DOHH2 (cell line): ENCODE results near the gene NOP56.

Experiments
- H3F3A ChIP-seq: fragments of 200-600 bp; sonication (generic), shearing (Covaris generic); 2 replicates; pipeline ENCODE4 v1.6.0; 2016; ENCODE audit warnings: antibody characterized with exemption, mild to moderate bottlenecking; ENCODE audit not compliant: control insufficient read depth, insufficient read depth
- H3K27ac ChIP-seq: fragments of 200-600 bp; sonication (generic); 2 replicates; pipeline ENCODE4 v1.5.1; 2014; ENCODE audit warnings: low read depth, mild to moderate bottlenecking, low read length, moderate library complexity
- H3K27me3 ChIP-seq: fragments of 200-600 bp; sonication (generic); 2 replicates; pipeline ENCODE4 v1.6.1; 2014; ENCODE audit warnings: mild to moderate bottlenecking, low read length, mixed read lengths; ENCODE audit not compliant: control insufficient read depth
- H3K36me3 ChIP-seq: fragments of 200-600 bp; sonication (generic); 2 replicates; pipeline ENCODE4 v1.6.1; 2014; ENCODE audit warnings: mild to moderate bottlenecking, low read length, moderate library complexity, mixed read lengths; ENCODE audit not compliant: control insufficient read depth
- H3K4me1 ChIP-seq: fragments of 200-600 bp; sonication (generic); 2 replicates; pipeline ENCODE4 v1.6.1; 2014; ENCODE audit warnings: mild to moderate bottlenecking, low read length, mixed read lengths; ENCODE audit not compliant: control insufficient read depth
- H3K4me2 ChIP-seq: fragments of 200-600 bp; sonication (generic); 2 replicates; pipeline ENCODE4 v1.6.0; 2014; ENCODE audit warnings: mild to moderate bottlenecking, low read length, moderate library complexity
- H3K4me3 ChIP-seq: fragments of 200-600 bp; sonication (generic); 2 replicates; pipeline ENCODE4 v1.5.1; 2014; ENCODE audit warnings: mild to moderate bottlenecking, low read length, mixed read lengths
- H3K79me2 ChIP-seq: fragments of 200-600 bp; sonication (generic); 2 replicates; pipeline ENCODE4 v1.6.1; 2014; ENCODE audit warnings: mild to moderate bottlenecking, low read length, mixed read lengths; ENCODE audit not compliant: control insufficient read depth
- H3K9me2 ChIP-seq: fragments of 200-600 bp; sonication (generic); replicated peaks from 2 replicates; pipeline ENCODE4 v1.6.1; 2014; ENCODE audit warnings: mild to moderate bottlenecking, low read length, mixed read lengths; ENCODE audit not compliant: control insufficient read depth
- H3K9me3 ChIP-seq: fragments of 200-600 bp; sonication (generic); 2 replicates; pipeline ENCODE4 v1.6.1; 2014; ENCODE audit warnings: antibody characterized with exemption, low read length, mixed read lengths; ENCODE audit not compliant: control insufficient read depth, insufficient read depth
- H4K20me1 ChIP-seq: fragments of 200-600 bp; sonication (generic); 2 replicates; pipeline ENCODE4 v1.6.0; 2014; ENCODE audit warnings: low read depth, mild to moderate bottlenecking, antibody characterized with exemption, low read length, moderate library complexity; ENCODE audit not compliant: control insufficient read depth, insufficient read depth
- EZH2phosphoT487 ChIP-seq: fragments of 200-600 bp; sonication (generic); IDR thresholded peaks from 2 replicates; pipeline ENCODE4 v1.6.1; 2017; ENCODE audit warnings: borderline replicate concordance, mild to moderate bottlenecking, antibody characterized with exemption, low read length, moderate library complexity, mixed read lengths
- TF ChIP-seq, protein P1 (sequence below): fragments of 200-600 bp; sonication (generic); IDR thresholded peaks from one replicate; pipeline ENCODE4 v1.5.1; 2014; ENCODE audit warnings: antibody characterized with exemption, mild to moderate bottlenecking, low read depth, low read length; ENCODE audit not compliant: poor library complexity, severe bottlenecking

The NOP56 gene

GRCh38 chr20:2693286-2694007 is 41.0 kb downstream of the NOP56 start:
- Histone ChIP-seq H4K20me1 (no peaks in the 10 kb centered on the region), H3K4me3 (0 out of 2 replicates have a peak overlapping the region, but pooled peaks have one; percentile 22), H3K79me2 (no peaks in the 10 kb centered on the region), H3K27ac (no peak overlapping the region), H3K27me3 (peaks cover 49% of the 10 kb centered on the region), H3K9me2 (no peaks in the 10 kb centered on the region), H3F3A (no peaks in the 10 kb centered on the region), H3K9me3 (no peaks in the 10 kb centered on the region), H3K4me2 (peak overlapping the region; percentile 27; the same call in 1 of the 2 replicates), H3K4me1 (no peaks in the 10 kb centered on the region), H3K36me3 (no peaks in the 10 kb centered on the region)
- no peak for TF ChIP-seq EZH2phosphoT487
- TF ChIP-seq, protein P1, sequence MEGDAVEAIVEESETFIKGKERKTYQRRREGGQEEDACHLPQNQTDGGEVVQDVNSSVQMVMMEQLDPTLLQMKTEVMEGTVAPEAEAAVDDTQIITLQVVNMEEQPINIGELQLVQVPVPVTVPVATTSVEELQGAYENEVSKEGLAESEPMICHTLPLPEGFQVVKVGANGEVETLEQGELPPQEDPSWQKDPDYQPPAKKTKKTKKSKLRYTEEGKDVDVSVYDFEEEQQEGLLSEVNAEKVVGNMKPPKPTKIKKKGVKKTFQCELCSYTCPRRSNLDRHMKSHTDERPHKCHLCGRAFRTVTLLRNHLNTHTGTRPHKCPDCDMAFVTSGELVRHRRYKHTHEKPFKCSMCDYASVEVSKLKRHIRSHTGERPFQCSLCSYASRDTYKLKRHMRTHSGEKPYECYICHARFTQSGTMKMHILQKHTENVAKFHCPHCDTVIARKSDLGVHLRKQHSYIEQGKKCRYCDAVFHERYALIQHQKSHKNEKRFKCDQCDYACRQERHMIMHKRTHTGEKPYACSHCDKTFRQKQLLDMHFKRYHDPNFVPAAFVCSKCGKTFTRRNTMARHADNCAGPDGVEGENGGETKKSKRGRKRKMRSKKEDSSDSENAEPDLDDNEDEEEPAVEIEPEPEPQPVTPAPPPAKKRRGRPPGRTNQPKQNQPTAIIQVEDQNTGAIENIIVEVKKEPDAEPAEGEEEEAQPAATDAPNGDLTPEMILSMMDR: no peak

GRCh38 chr20:2694008-2694471 is 41.6 kb downstream of the NOP56 start:
- Histone ChIP-seq H3K27me3 (peaks cover 54% of the 10 kb centered on the region), H3K4me1 (no peaks in the 10 kb centered on the region), H3K27ac (no peak overlapping the region), H3K9me3 (no peaks in the 10 kb centered on the region), H3K4me3 (no peak overlapping the region), H3K36me3 (no peaks in the 10 kb centered on the region), H3F3A (no peaks in the 10 kb centered on the region), H3K79me2 (no peaks in the 10 kb centered on the region), H4K20me1 (no peaks in the 10 kb centered on the region), H3K9me2 (no peaks in the 10 kb centered on the region), H3K4me2 (no peak overlapping the region)
- TF ChIP-seq, protein P1: no peak
- TF ChIP-seq EZH2phosphoT487: no peak

- H3K9me2 ChIP-seq: no peaks in the 10 kb centered on the region
- H3F3A ChIP-seq: no peaks in the 10 kb centered on the region
- no peaks in the 10 kb centered on the region for H3K9me3 ChIP-seq
- peaks cover 58% of the 10 kb centered on the region for H3K27me3 ChIP-seq
- H3K36me3 ChIP-seq: no peaks in the 10 kb centered on the region
- no peaks in the 10 kb centered on the region for H4K20me1 ChIP-seq
- H3K79me2 ChIP-seq: no peaks in the 10 kb centered on the region
- H3K4me3 ChIP-seq: no peak overlapping the region
- no peak for TF ChIP-seq EZH2phosphoT487
- TF ChIP-seq, protein P1: no peak
- H3K4me2 ChIP-seq: no peak overlapping the region
- no peaks in the 10 kb centered on the region for H3K4me1 ChIP-seq
- H3K27ac ChIP-seq: no peak overlapping the region
These were observed 42.1 kb downstream of the NOP56 start for GRCh38 chr20:2694519-2694918.
